Posterior cingulate gyrus (tissue), 11 donors: ENCODE data around the gene NFATC1.

Experiments used
- DNase-seq, 10 donors: peaks; one replicate each; pipeline versions ENCODE4 v3.0.0 to v3.0.0-alpha.2; 2020 to 2021; ENCODE audit warnings: mixed read lengths in 3 of 10
- intact Hi-C: fragments of 100-400 bp; cut with DNase I; formaldehyde crosslinking; loops from one replicate; pipeline ENCODE4 v1.15.1; 2023

Gene NFATC1

DNA sequence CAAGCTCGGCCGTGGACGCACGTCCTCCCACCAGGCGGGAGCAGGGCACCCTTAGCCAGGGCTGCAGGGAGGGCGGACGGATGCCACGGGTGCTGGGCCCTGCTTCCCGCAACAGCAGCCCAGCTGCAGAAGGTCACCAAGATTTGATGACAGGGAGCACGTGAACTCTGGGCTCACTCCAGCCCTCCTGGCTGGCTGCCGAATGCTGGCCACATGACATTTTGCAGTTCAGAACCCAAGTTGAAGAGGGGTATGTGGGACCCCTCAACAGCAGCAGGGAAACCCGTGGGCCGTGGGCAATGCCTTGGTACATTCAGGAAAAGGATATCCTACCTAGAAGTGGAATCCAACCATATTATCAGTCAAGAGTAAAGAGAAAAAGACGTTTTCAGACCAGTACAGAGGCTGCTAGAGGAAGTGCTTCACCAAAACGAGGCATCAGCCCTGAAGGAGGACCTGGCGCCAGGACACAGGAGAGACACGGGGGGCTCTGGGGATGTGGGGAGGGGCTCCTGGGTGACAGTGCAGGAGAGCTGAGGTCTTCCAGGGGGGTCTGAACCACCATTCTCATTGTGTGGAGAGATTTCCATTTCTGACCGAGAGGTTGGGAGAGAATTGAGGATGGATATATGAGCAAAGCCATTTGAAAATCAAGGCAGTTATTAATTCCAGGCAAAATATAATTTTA is 176.5 kb downstream of the NFATC1 start:
- intact Hi-C loops = no loop called here
- DNase-seq = peak in 4 of 10 donors; percentile 8 to 80 (median 54)

DNA sequence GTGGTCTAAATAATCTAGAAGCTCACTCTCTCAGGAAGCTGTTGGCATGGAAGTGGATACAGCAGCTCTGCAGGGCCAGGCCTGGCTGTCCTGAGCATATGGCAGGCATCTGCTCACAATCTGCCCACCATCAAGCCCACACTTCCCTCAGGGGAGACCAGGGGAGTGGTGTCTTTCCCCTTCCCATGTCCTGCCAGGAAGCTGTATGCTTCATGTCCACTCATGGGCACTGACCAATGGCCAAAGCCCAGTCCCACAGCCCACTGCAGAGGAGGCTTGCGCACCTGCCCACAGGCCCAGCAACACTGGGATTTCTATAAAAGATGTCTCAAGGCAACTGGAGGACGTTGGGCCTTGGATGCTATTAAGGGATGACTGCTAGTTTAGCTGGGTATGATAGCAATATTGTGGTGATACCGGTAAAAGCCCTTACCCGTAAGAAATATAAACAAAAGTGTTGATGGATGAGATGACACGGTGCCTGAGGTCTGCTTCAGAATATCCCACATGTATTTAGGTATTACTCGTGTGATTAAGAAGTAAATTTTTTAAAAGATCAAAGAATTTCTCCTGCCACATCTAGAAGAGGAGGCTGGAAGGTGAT is 177.2 kb downstream of the NFATC1 start:
- intact Hi-C loops = no loop called here
- peak in 3 of 10 donors; percentile 8 to 48 (median 32) for DNase-seq

DNA sequence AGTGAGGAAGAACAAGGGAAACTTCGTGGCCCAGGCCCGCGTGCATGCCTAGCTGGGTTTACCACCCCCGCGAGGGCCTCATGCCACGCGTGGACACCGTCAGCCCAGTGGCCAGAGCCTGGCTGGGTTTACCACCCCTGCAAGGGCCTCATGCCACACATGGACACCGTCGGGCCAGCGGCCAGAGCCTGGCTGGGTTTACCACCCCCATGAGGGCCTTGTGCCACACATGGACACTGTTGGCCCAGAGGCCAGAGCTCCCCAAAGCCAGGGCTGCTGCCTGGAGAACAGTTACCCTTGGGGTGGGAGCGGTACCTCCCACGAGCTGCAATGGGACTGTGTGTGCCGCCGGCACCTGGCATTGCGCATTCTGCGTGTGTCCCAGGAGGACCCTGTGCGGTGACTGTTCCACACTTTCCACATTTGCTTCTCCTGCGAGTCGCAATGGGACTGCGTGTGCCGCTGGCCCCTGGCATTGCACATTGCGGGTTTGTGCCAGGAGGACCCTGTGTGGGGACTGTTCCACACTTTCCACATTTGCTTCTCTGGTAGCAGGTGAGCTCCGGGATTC is 178.3 kb downstream of the NFATC1 start:
- peak in 6 of 10 donors; percentile 5 to 83 (median 30) for DNase-seq
- intact Hi-C loops = no loop called here

GRCh38 chr18:79574938-79575525 is 179.3 kb downstream of the NFATC1 start:
- intact Hi-C loops = no loop called here
- DNase-seq = peak in 6 of 10 donors; percentile 1 to 73 (median 32)

GRCh38 chr18:79575891-79576685 is 180.4 kb downstream of the NFATC1 start:
- intact Hi-C loops = no loop called here
- peak in 7 of 10 donors; percentile 13 to 89 (median 26) for DNase-seq

DNA sequence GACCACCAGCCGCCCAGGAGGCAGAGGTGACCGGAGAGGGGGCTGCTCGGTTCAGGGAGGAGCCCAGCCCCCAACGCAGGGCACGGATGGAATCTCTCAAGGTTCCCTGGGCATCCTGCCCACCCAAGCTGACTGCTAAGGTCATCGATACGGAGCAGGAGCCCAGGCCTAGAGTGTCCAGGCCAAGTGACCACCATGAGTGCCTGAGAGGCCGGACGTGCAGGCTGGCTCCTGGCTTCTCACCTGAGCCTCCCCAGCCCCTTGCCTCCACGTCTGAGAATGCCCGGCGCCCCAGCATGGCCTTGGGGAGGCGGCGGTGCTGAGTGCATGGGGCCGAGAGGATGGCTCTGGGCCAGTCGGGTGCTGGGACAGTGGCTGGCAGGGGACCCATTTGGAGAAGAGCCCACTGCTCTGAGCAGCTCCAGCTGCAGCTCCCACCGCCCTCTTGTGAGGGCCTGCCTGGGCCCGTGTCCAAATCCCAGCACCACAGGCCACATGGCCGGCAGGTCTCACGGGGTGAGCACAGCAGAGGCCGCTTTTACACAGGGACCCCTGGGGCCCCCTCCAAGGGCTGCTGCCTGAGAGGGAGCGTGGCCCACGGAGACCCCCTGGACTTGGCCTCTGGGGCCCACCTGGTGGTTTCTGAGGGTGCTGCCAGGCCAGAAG is 181.1 kb downstream of the NFATC1 start:
- intact Hi-C loops = no loop called here
- DNase-seq = peak; percentile 77 to 97 (median 86)

- DNase-seq = peak in 4 of 10 donors; percentile 9 to 82 (median 47)
- intact Hi-C loops = no loop called here
These were observed 182.0 kb downstream of the NFATC1 start for GRCh38 chr18:79577451-79578395.

DNA sequence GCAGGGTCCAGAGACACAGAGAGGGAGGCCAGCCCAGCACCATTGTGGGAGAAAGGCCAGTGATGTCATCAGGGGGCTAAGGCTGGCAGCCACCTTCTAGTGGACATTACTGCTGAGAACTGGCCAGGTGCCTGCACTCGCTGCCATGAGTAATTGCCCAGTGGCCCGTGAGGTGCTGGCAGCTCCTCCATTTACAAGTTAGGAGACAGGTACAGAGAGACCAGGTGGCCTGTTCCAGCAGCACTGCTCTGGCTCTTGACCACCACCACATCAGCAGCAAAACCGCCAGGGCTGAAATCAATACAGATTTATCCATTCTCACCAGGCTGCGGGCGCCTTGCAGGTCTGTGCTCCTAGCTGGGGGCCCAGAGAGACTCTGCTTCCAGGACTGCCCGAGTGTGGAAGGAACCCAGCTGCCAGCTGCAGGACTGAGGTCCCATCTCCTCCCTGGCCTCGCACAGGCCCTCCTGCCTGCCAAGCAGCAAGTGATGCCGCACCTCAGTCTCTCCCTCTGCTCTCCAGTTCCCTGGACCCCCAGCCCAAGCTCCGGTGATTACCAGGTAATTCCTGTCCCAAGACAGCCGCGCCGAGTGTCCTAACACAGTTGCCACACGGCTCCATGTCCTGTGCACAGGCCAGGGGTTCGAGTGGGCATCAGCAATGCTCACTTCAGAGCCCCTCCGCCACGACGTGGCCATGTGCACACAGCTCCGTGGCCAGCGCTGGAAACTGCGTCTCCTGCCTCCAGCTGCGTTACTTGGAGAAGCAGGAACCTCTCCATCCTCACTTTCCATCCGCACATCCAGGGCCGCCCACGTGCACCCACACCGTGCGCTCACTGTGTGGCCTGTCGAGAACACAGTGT is 182.9 kb downstream of the NFATC1 start:
- peak in 4 of 10 donors; percentile 7 to 77 (median 42) for DNase-seq
- intact Hi-C loops = no loop called here
